MV-4-11 (cell line): ENCODE results near the gene ZNF557.

Experiments
- DNase-seq: peaks from one replicate; lab custom pipeline; 2025; lab: John Stamatoyannopoulos, UW

The ZNF557 gene

GRCh38 chr19:7125221-7125620 lies 55.7 kb downstream of the ZNF557 start:
- DNase-seq, result no peak

GRCh38 chr19:7126132-7126531 lies 56.6 kb downstream of the ZNF557 start:
- DNase-seq, result no peak

- DNase-seq, result no peak
These were observed 60.5 kb downstream of the ZNF557 start for GRCh38 chr19:7130043-7130442.

GRCh38 chr19:7132054-7132453 lies 62.6 kb downstream of the ZNF557 start:
- no peak for DNase-seq

- no peak for DNase-seq
These were observed 67.6 kb downstream of the ZNF557 start for GRCh38 chr19:7137120-7137519.
